ENCODE results near the gene ATR.

The ATR gene

GRCh38 chr3:142578329-142579223 is at the start of gene ATR:
TSS of gene ATR (minus strand) at chr3:142578733. CDS start at chr3:142578704, 29 bp downstream.
- intact Hi-C loops (cut with DNase I; ENCODE audit: low total_unique reads), result no loop called here
- H3K9me3 ChIP-seq, result no peaks in the 10 kb centered on the region
- TF ChIP-seq, protein P1, sequence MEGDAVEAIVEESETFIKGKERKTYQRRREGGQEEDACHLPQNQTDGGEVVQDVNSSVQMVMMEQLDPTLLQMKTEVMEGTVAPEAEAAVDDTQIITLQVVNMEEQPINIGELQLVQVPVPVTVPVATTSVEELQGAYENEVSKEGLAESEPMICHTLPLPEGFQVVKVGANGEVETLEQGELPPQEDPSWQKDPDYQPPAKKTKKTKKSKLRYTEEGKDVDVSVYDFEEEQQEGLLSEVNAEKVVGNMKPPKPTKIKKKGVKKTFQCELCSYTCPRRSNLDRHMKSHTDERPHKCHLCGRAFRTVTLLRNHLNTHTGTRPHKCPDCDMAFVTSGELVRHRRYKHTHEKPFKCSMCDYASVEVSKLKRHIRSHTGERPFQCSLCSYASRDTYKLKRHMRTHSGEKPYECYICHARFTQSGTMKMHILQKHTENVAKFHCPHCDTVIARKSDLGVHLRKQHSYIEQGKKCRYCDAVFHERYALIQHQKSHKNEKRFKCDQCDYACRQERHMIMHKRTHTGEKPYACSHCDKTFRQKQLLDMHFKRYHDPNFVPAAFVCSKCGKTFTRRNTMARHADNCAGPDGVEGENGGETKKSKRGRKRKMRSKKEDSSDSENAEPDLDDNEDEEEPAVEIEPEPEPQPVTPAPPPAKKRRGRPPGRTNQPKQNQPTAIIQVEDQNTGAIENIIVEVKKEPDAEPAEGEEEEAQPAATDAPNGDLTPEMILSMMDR (IDR thresholded peaks at IDR 0.05), result no peak
- peak within 1 kb of the TSS; percentile 75 to 82 for H3K4me3 ChIP-seq
- no peaks in the 10 kb centered on the region for H3K27me3 ChIP-seq
- peak; percentile 95 to 98 for DNase-seq
- H3K4me1 ChIP-seq, result peaks cover 0 to 24% (median 10%) of the 10 kb centered on the region in 4 donors
- no peaks in the 10 kb centered on the region for H3K36me3 ChIP-seq
- H3K27ac ChIP-seq, result peak within 1 kb of the TSS; percentile 92 to 94

DNA sequence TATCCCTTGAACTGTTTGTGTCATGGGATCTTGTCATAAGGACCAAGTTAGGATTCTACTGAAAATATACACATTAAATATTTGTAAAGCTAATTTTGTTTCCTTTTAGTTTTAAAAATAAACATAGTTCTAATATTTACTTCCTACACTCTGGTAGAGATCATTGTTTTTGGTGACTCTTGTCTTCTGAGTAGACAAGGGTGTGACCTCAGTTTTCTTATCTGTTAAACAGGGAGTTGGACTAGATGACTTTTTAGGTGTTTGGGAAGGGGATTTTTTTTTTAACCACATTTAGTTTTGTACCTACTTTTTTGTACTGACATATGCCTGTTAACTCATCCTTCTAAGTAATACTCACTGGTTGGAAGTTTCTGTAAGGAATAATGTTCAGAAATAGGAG is 48.4 kb upstream of the ATR start:
- H3K36me3 ChIP-seq, result no peaks in the 10 kb centered on the region
- H3K9me3 ChIP-seq, result no peaks in the 10 kb centered on the region
- no peaks in the 10 kb centered on the region for H3K27me3 ChIP-seq
- intact Hi-C loops (cut with DNase I; ENCODE audit: low total_unique reads), result no loop called here
- DNase-seq, result no peak
- no peaks in the 10 kb centered on the region for H3K4me1 ChIP-seq
- TF ChIP-seq, protein P1 (IDR thresholded peaks at IDR 0.05), result no peak
- no peak overlapping the region for H3K27ac ChIP-seq
- H3K4me3 ChIP-seq, result no peak overlapping the region

GRCh38 chr3:142625153-142625440 is 46.6 kb upstream of the ATR start:
- Histone ChIP-seq H3K4me1 (no peaks in the 10 kb centered on the region), H3K27ac (no peak overlapping the region), H3K27me3 (no peaks in the 10 kb centered on the region), H3K36me3 (no peaks in the 10 kb centered on the region), H3K4me3 (no peak overlapping the region), H3K9me3 (no peaks in the 10 kb centered on the region)
- DNase-seq, result no peak
- intact Hi-C loops (cut with DNase I; ENCODE audit: low total_unique reads), result no loop called here
- TF ChIP-seq, protein P1 (IDR thresholded peaks at IDR 0.05), result no peak

GRCh38 chr3:142624341-142625152 is 46.0 kb upstream of the ATR start:
- no peak overlapping the region for H3K27ac ChIP-seq
- DNase-seq, result no peak
- intact Hi-C loops (cut with DNase I; ENCODE audit: low total_unique reads), result no loop called here
- H3K27me3 ChIP-seq, result no peaks in the 10 kb centered on the region
- no peak overlapping the region for H3K4me3 ChIP-seq
- no peaks in the 10 kb centered on the region for H3K9me3 ChIP-seq
- H3K4me1 ChIP-seq, result no peaks in the 10 kb centered on the region
- TF ChIP-seq, protein P1 (IDR thresholded peaks at IDR 0.05), result no peak
- no peaks in the 10 kb centered on the region for H3K36me3 ChIP-seq

DNA sequence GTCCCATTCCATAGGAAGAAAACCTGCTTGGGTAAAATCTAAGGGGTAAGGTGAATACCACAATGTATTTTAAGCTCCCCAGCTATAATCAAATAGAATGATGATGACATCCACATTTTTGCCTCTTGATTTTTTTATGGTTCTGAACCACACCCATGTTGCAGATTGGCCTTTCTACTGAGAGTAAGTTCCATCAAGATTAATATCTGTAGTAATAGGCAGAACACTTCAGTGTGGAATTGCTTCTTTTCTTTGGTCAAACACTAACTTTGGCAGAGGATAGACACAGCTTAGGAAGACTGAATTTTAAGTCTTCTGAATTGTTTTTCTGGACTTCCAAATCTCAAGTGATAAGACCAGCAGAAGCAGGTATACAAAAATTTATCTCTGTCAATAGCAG is 44.7 kb upstream of the ATR start:
- no peak for DNase-seq
- H3K36me3 ChIP-seq, result no peaks in the 10 kb centered on the region
- H3K9me3 ChIP-seq, result no peaks in the 10 kb centered on the region
- H3K27me3 ChIP-seq, result no peaks in the 10 kb centered on the region
- TF ChIP-seq, protein P1 (IDR thresholded peaks at IDR 0.05), result no peak
- H3K27ac ChIP-seq, result no peak overlapping the region
- intact Hi-C loops (cut with DNase I; ENCODE audit: low total_unique reads), result no loop called here
- no peak overlapping the region for H3K4me3 ChIP-seq
- H3K4me1 ChIP-seq, result no peaks in the 10 kb centered on the region
